AG10803 (cell line): ENCODE measurements around the gene AHNAK2.

Experiments used
- DNase-seq: peaks from one replicate; pipeline ENCODE4 v3.0.0; 2010; ENCODE audit warnings: low read depth
- H3K4me3 ChIP-seq: 2 replicates; pipeline ENCODE4 v1.5.1; 2011; ENCODE audit warnings: mild to moderate bottlenecking, low read length, control low read depth
- TF ChIP-seq, protein P1 (sequence below): conservative IDR thresholded peaks from 2 replicates; pipeline ENCODE4 v1.5.1; 2011; ENCODE audit warnings: mild to moderate bottlenecking, low read length, control low read depth, inconsistent platforms

AHNAK2 gene

DNA sequence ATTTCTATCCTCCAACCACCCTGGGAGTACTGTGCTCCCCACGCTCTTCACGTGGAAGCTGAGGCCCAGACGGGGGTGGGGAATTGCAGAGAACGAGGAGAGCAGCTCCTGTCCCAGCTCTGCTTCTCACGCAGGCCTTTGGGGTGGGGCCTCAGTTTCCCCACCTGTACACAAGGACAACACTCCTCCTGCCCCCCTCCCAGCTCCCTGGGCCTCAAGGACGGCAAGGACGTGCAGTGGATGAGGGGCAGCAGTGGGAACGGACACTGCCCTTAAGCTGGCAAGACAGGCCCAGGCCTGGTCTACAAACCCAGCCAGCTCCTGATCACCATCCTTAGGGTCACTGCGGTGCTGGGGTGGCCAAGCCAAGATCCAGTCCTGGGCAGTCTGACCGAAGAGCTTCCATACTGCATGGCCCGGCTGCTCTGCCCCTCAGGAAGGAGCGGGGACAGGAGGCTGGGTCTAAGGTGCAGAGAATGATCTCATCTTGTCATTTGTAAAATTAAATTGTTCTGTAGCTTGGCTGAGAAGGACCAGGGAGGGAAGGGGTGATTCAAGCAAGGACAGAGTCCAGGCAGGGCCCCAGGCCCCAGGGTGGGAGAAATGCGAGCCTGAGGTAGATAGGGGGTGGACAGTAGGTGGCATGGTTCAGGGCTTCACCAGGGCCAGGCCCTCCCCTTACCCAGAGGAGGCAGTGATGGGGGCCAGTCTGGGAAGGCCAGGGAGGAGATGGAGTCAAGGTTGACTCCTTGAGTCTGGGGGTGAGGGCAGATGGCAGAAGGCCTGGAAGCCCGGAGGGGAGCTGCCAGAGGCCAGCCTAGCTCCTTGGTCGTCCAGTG lies 6.1 kb upstream of the AHNAK2 start:
- TF ChIP-seq, protein P1, sequence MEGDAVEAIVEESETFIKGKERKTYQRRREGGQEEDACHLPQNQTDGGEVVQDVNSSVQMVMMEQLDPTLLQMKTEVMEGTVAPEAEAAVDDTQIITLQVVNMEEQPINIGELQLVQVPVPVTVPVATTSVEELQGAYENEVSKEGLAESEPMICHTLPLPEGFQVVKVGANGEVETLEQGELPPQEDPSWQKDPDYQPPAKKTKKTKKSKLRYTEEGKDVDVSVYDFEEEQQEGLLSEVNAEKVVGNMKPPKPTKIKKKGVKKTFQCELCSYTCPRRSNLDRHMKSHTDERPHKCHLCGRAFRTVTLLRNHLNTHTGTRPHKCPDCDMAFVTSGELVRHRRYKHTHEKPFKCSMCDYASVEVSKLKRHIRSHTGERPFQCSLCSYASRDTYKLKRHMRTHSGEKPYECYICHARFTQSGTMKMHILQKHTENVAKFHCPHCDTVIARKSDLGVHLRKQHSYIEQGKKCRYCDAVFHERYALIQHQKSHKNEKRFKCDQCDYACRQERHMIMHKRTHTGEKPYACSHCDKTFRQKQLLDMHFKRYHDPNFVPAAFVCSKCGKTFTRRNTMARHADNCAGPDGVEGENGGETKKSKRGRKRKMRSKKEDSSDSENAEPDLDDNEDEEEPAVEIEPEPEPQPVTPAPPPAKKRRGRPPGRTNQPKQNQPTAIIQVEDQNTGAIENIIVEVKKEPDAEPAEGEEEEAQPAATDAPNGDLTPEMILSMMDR: no peak
- H3K4me3 ChIP-seq: no peak overlapping the region
- DNase-seq: no peak

DNA sequence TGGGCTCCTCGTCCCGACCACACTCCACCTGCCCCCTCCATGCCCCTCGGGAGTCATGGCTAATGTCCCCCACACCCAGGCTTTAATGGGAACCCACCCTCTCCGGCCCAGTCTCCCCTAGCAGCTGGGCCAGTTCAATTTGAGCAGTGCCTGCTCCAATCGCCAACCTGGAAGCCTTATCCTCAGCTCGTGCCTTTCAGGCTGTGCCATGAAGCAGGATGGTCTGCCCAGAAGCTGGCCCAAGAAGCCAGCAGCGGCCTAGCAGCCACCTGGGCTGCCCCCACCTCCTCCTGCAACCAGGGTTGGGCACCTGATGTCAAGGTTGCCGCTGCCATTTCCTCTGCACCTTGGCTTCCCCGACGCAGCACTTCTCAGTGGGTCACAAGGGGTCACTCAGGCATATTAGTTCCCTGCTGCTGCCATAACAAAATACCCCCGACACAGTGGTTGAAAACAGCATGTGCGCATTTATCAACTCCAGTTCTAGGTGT lies 5.1 kb upstream of the AHNAK2 start:
- TF ChIP-seq, protein P1: no peak
- no peak for DNase-seq
- H3K4me3 ChIP-seq: no peak overlapping the region

DNA sequence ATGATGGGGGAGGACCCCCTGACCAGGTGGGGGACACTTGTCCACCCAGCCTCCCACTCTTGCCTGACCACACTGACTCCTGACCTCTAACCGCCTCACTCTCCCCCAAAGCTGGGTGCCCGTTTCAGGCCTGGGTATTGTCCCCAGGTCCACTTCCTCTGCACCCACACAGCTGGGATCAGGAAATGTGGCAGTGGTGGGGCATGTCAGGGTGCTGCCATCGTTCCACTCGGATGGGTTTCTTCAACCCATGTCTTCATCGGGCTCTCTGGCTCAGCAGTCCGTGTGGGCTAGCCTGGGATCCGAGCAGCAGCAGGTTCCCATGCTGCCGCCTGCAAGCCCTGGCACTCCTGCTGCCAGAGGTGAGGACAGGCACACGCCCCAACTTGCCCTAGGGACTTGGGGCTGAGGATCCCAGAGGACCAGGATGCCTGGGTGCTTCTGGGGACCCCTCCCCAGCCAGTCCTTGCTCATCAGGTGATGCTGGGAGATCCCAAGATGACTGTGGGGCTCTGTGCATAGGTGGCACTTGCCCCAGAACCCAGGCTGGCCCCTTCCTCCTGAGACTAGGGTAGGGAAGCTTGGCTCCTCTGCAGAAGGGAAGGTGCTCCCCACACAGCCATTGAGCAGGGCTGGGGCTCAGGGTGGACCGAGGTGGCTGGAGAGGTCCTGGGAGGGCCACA lies 4.5 kb upstream of the AHNAK2 start:
- H3K4me3 ChIP-seq: no peak overlapping the region
- DNase-seq: no peak
- TF ChIP-seq, protein P1: no peak

- TF ChIP-seq, protein P1: no peak
- DNase-seq: no peak
- no peak overlapping the region for H3K4me3 ChIP-seq
Observed at GRCh38 chr14:104981699-104982541, 3.7 kb upstream of the AHNAK2 start.

GRCh38 chr14:104980611-104981531 lies 2.7 kb upstream of the AHNAK2 start:
- H3K4me3 ChIP-seq: no peak overlapping the region
- no peak for DNase-seq
- TF ChIP-seq, protein P1: no peak
